OCI-LY3 (cell line): ENCODE results near the gene KANSL2.

Experiments
- H2AFZ ChIP-seq: fragments of 200-600, 300-600 bp; shearing (Covaris generic); 2 replicates; pipeline ENCODE4 v1.6.0; 2014; ENCODE audit warnings: antibody characterized with exemption, low read depth, low read length
- H3K27ac ChIP-seq: fragments of 200-600, 300-600 bp; sonication (generic); 2 replicates; pipeline ENCODE4 v1.5.1; 2014; ENCODE audit warnings: mild to moderate bottlenecking, low read length, moderate library complexity, mixed read lengths
- H3K27me3 ChIP-seq: fragments of 200-600, 300-600 bp; sonication (generic); 2 replicates; pipeline ENCODE4 v1.6.1; 2014; ENCODE audit warnings: low read depth, low read length, mixed read lengths
- H3K36me3 ChIP-seq: fragments of 200-600, 300-600 bp; sonication (generic); replicated peaks from 2 replicates; pipeline ENCODE3; 2014; ENCODE audit warnings: low read depth, low read length, mixed read lengths
- H3K4me1 ChIP-seq: fragments of 300-600, 200-600 bp; sonication (generic); 2 replicates; pipeline ENCODE4 v1.6.1; 2014; ENCODE audit warnings: low read length, mixed read lengths
- H3K4me2 ChIP-seq: fragments of 200-600, 300-600 bp; sonication (generic); 2 replicates; pipeline ENCODE4 v1.6.1; 2014; ENCODE audit warnings: low read length, mixed read lengths
- H3K4me3 ChIP-seq: fragments of 300-600, 200-600 bp; sonication (generic); 2 replicates; pipeline ENCODE4 v1.5.1; 2014; ENCODE audit warnings: antibody characterized with exemption, mild to moderate bottlenecking, low read length, moderate library complexity
- H3K79me2 ChIP-seq: fragments of 300-600, 200-600 bp; shearing (Covaris generic); 2 replicates; pipeline ENCODE4 v1.6.1; 2014; ENCODE audit warnings: mild to moderate bottlenecking, low read length, mixed read lengths
- H3K9ac ChIP-seq: fragments of 300-600, 200-600 bp; shearing (Covaris generic); 2 replicates; pipeline ENCODE4 v1.6.0; 2014; ENCODE audit warnings: mild to moderate bottlenecking, low read length, moderate library complexity
- H3K9me3 ChIP-seq: fragments of 200-600, 300-600 bp; shearing (Covaris generic); 2 replicates; pipeline ENCODE4 v1.6.1; 2014; ENCODE audit warnings: low read length, mixed read lengths; ENCODE audit not compliant: insufficient read depth
- H4K20me1 ChIP-seq: fragments of 200-600, 300-600 bp; sonication (generic); 2 replicates; pipeline ENCODE4 v1.6.1; 2016; ENCODE audit warnings: low read length, mixed read lengths; ENCODE audit not compliant: insufficient read depth
- CTCF ChIP-seq: fragments of 200-600, 300-600 bp; sonication (generic); IDR thresholded peaks from 2 replicates; pipeline ENCODE4 v1.5.1; 2014; ENCODE audit warnings: antibody characterized with exemption, low read length, low read depth
- EZH2phosphoT487 ChIP-seq: fragments of 200-600 bp; shearing (Covaris generic); IDR thresholded peaks from 2 replicates; pipeline ENCODE4 v1.6.1; 2018; ENCODE audit warnings: antibody characterized with exemption, mixed run types, low read depth

The KANSL2 gene

GRCh38 chr12:48687592-48687991, 5.6 kb upstream of the KANSL2 start:
- Histone ChIP-seq H3K9me3 (no peaks in the 10 kb centered on the region), H3K9ac (no peak overlapping the region), H4K20me1 (no peaks in the 10 kb centered on the region), H3K4me2 (no peak overlapping the region), H3K36me3 (peaks cover 16% of the 10 kb centered on the region), H2AFZ (no peak overlapping the region), H3K79me2 (peaks cover 23% of the 10 kb centered on the region), H3K27ac (no peak overlapping the region), H3K4me1 (0 out of 2 replicates have a peak, but pooled peaks cover 3% of the 10 kb centered on the region), H3K27me3 (no peaks in the 10 kb centered on the region), H3K4me3 (no peak overlapping the region)
- no peak for TF ChIP-seq EZH2phosphoT487
- TF ChIP-seq CTCF, result no peak

GRCh38 chr12:48686615-48687334, 4.7 kb upstream of the KANSL2 start:
- Histone ChIP-seq H3K4me2 (no peak overlapping the region), H3K79me2 (peaks cover 20% of the 10 kb centered on the region), H3K9me3 (no peaks in the 10 kb centered on the region), H3K36me3 (peaks cover 9% of the 10 kb centered on the region), H3K27me3 (no peaks in the 10 kb centered on the region), H4K20me1 (no peaks in the 10 kb centered on the region), H3K27ac (no peak overlapping the region), H3K4me3 (no peak overlapping the region), H3K9ac (no peak overlapping the region), H2AFZ (no peak overlapping the region), H3K4me1 (0 out of 2 replicates have a peak, but pooled peaks cover 3% of the 10 kb centered on the region)
- TF ChIP-seq CTCF, result no peak
- no peak for TF ChIP-seq EZH2phosphoT487

GRCh38 chr12:48686037-48686595, 4.1 kb upstream of the KANSL2 start:
- TF ChIP-seq EZH2phosphoT487 (no peak), CTCF (no peak)

GRCh38 chr12:48683534-48683933, 1.5 kb upstream of the KANSL2 start:
- no peaks in the 10 kb centered on the region for H3K9me3 ChIP-seq
- no peak overlapping the region for H3K27ac ChIP-seq
- no peaks in the 10 kb centered on the region for H4K20me1 ChIP-seq
- H3K4me2 ChIP-seq, result no peak overlapping the region
- peaks cover 23% of the 10 kb centered on the region for H3K4me1 ChIP-seq
- peaks cover 35% of the 10 kb centered on the region for H3K79me2 ChIP-seq
- TF ChIP-seq EZH2phosphoT487 (no peak), CTCF (no peak)
- H2AFZ ChIP-seq, result no peak overlapping the region
- no peak overlapping the region for H3K9ac ChIP-seq
- H3K36me3 ChIP-seq, result peaks cover 23% of the 10 kb centered on the region
- no peaks in the 10 kb centered on the region for H3K27me3 ChIP-seq
- no peak overlapping the region for H3K4me3 ChIP-seq

More at GRCh38 chr12:48686037-48686595, 4.1 kb upstream of the KANSL2 start:
- Histone ChIP-seq H3K4me3 (no peak overlapping the region), H4K20me1 (no peaks in the 10 kb centered on the region), H3K4me1 (0 out of 2 replicates have a peak, but pooled peaks cover 3% of the 10 kb centered on the region), H3K4me2 (no peak overlapping the region), H3K79me2 (peaks cover 21% of the 10 kb centered on the region), H3K9ac (no peak overlapping the region), H2AFZ (no peak overlapping the region), H3K36me3 (peaks cover 9% of the 10 kb centered on the region), H3K27me3 (no peaks in the 10 kb centered on the region), H3K9me3 (no peaks in the 10 kb centered on the region), H3K27ac (no peak overlapping the region)
